HG03045 (cell line): Measurements from ENCODE around the gene SRSF4.
"Not testable (repeated sequence)": the region's sequence is repeated elsewhere in the genome, so short reads cannot be mapped to it uniquely, and the experiment has no call there.

ENCODE experiments used
- ATAC-seq: cut with Tn5 transposase; IDR thresholded peaks from one replicate; pipeline ENCODE4 v1.9.1; 2021; ENCODE audit warnings: mild to moderate bottlenecking, moderate library complexity; ENCODE audit not compliant: unreplicated experiment

Gene SRSF4

DNA sequence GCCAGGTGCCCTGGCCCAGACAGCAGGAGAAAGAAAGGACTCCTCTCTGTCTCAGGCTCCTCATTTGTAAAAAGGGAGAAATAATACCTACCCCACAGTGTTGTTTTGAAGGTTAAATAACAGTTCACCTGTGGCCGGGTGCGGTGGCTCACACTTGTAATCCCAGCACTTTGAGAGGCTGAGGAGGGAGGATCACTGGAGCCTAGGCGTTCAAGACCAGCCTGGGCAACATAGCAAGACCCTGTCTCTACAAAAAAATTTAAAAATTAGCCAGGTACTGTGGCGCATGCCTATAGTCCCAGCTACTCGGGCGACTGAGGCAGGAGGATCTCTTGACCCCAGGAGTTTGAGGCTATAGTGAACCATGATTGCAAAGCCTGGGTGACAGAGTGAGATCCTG, 55.5 kb downstream of the SRSF4 start:
- no peak for ATAC-seq

DNA sequence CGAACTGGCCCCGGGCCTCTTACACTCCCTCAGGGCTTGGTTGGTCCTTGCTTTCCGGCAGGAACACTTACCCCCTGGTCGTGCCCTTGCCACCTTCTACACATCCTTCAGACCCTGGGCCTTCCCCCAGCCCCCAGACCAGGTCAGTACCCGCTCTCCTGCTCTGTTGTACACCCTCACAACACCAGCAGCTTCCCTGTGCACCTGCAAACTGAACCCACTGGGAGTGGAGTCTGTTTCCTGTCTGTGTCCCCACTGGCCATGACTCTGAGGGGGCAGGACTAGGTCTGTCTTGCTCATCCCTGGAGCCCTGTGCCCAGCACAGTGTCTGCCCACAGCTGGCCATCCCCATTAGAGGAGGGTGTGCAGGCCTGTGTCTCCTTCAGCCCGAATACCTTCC, 55.9 kb downstream of the SRSF4 start:
- ATAC-seq = no peak

DNA sequence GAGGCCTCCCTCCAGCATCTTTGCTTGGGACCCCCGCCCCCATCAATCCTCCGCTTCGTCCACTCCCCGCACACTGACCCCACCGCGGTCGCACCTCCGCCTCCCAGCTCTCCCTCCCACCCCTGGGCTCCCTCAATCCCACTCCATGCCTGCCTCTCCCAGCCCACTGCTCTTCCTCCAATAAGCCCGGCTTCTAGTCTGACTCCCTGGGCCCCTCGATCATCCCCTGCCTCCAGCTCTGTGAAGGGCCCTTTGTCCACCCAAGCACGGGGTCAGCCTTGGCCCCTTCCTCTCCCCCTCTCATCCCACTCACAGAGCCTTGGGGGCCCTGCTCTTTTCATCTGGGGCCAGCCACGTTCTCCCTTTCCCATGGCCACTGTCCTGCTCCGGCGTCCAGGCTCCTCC, 56.5 kb downstream of the SRSF4 start:
- ATAC-seq = no peak

DNA sequence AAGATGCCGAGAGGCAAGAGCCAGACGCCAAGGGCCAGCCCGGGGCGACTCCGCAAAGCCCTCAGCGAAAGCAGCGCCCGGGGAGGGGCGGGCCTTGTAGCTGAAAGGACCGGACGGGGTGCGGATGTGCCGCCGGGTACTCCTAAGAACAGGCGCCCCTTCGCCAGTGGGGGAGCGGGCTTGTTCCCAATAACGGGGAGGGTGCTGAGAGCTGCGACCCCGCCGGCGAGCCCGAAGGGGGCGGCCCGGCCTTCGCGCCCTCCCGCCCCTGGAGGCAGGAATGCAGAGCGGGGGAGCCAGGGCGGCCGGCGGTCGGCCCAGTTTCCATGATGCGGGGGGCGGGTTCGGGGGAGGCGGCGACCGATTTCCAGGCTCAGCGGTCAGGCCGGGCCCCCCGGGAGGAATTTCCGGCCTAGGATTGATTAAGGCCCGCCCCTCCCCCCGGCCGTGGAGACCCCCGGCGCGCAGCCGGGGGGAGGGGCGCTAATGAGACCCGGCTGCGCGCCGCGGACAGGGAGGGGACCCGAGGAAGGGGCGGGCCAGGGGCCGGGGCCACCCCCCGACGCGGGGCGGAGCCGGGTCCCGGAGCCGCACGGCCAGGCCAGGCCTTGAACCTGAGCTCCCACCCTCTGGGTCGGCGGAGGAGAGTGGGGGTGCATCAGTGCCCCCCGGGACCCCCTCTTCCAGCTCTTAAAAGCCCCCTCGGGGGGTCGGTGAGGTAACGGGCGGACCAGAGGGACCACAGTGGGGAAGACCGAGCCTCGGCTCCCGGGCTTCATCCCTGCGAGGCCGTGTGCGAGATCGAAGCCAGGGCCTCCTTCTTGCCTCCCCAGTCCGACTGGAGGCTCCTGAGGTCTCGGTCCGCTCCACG, 57.1 kb downstream of the SRSF4 start:
- no peak for ATAC-seq

DNA sequence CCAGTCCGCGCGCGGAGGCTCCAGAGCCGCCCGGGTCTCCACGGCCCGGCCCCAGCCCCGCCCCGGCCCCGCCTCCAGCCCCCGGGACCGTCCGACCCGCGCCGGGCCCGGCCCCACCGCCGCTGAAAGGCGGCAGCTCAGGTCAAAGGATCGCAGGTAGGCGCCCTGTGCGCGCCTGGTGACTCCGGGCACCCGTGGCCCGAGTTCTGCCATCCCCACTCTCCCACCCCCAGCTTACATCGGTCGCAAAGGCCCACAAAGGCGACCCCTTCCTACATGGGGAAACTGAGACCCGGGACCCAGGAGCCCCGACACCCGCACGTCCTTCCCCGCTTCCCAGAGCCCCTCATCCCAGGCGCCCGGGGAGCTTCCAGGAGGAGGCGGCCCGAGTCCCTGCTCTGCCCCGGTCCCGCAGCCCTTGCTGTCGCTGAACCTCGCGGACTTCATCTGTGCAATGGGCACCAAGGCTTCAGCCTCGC, 57.8 kb downstream of the SRSF4 start, which contains the start of gene TMEM200B:
TSS of gene TMEM200B (minus strand) at position 17 of the 479 bp plus-strand sequence. CDS start 2,075 bp downstream, outside the sequence.
- no peak for ATAC-seq

- ATAC-seq = no peak
Measured at GRCh38 chr1:29123053-29123886, 58.4 kb downstream of the SRSF4 start.

DNA sequence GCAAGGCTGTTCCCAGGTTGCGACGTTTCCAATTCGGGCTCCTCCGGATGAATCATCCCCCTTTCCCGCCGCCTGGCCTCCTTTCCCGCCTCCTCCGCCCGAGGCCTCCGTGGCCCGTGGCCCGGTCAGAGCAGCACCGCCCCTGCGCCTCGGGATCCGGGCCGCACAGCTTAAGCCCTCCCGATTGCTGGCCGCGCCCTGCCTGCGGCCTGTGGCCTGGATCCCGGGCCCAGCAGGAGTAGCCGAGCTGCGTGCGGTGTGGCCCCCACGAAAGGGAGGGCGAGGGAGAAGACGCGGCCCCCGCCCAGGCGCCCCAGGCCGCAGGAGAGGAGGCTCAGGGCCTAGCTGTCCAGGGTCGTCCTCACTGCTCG, 59.0 kb downstream of the SRSF4 start:
- ATAC-seq = no peak

GRCh38 chr1:29121936-29122681, 59.6 kb downstream of the SRSF4 start:
- ATAC-seq = no peak

DNA sequence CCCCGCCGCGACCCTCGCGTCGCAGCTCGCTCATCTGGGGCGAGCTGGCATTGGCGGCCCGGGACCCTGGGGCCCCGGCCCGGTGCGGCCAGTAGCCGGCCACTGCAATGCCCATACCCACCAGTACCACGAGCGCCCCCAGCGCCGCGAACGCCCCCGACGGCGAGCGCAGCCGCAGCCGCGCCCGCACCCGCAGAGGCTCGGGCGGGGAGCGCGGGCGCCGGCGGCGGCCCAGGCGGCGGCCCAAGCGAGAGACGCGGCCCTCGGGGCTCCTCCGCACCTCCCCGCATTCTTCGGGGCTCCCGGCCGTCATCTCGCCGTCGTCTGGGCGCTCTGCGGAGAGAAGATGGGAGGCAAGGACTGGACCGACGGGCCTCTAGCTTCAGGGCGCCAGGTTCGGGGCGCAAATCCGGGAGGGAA, 60.2 kb downstream of the SRSF4 start:
- no peak for ATAC-seq

DNA sequence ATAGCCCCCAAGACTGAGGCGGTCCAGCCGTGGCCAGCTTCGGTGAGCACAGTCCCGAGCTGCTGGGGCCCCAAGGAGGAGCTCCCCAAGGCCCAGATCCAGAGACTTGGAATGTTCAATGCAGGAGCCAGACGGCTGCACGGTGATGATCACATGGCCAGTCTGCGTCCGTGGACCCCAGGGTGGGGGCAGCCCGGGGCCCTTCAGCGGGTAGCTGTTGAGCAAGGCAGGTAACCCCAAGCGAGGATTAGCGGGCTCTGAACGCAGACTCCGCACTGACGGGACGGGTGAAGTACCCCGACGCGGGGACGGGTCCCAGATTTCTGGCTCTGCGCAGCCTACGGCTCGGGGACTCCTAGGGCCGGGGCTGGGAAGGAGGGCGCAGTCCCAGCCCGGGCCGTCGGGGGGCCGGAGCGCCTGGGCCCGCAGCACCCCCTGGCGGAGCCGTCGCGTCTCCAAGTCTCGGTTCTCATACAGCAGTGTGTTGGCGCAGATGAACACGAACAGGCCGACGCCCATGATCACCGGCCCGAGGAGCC, 60.7 kb downstream of the SRSF4 start:
- ATAC-seq = no peak

DNA sequence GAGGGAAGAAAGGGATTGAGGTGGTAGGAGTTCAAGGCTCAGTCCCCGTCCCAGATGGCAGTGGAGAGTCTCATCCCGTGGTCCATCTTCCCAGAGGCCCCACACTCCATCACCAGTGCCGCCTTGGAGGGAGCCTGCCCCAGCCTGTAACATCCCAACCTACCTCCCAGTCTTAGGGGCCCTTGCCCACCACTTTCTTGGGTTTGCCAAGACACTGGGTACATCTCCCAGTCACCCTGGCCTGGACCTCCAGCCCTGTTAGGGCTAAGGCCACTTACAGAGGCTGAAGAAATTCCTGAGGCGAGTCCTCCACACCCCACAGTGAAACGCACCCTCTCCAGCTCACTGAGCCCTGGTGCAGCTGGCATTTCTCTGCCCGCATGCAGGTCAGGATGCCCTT, 61.3 kb downstream of the SRSF4 start:
- ATAC-seq = no peak

DNA sequence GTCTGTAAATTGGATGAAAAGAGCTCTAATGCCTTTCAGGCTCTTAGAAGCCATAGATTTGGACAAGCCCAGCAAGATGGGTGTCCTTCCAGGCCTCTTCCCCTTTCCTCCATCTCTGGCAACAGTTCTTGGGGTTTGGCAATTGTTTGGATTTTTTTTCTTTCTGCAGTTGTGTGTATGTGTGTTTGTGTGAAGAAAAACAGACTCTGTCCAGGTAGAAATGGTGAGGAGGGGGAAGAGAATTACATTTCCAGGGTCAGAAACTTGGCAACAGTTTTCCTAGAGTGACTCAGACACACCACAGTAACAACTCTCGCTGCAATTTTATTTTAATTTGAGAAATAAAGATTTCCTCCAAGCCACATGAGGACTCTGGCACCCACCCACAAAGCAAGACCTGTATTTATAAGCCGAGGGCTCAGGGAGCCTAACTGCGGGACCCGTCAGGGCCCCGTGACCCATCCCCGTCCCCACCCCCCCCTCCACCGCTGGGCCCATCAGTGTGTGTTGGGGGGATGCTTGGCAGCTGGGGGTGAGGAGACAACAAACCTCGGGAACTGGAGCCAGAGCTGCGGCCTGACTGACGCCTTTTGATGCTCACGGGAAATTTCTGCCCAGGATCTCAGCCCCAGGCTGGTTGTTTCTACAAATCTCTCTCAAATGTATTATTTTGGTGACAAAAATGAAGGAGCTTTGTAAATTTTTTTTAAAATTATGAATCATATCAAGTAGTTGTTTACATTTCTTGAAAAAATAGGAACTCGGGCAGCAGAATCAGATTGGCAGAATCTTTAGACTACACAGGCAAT, 62.4 kb downstream of the SRSF4 start:
- no peak for ATAC-seq

DNA sequence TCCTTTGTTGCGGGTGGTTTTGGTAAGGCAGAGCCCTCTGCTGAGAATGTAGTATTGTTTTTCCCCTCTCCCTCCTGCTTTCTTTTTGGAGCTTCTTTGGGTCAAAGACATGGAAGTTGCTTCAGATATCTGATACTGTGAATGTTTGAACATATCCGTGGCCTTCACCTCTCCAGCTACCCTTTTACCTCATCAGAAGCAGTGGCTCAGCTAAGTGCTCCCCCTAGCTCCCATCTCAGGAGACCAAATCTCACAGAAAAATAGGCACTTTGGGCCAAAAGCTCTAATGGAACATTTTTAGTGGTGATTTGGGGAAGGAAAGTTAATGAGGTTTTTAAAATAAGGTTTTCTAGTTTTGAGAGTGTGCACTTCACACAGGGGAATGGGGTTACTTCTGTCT, 64.3 kb downstream of the SRSF4 start:
- ATAC-seq = no peak

DNA sequence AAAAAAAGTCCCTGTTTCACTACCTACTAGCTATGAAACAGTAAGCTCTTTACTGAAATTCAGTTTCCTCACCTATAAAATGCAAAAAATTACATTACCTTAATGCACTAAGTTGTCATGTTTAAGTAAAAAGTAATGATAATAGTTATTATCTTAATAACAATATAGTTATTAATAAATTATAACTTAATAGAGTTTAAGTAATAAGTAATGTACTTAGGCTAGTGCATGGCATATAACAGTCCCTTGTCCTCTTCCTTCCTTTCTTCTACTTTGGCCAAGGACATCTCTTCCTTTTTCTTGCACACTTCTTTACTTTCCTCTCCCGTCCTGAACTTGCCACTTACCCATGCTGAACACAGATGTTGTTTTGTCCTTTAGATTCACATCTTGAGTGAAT, 67.0 kb downstream of the SRSF4 start:
- no peak for ATAC-seq

DNA sequence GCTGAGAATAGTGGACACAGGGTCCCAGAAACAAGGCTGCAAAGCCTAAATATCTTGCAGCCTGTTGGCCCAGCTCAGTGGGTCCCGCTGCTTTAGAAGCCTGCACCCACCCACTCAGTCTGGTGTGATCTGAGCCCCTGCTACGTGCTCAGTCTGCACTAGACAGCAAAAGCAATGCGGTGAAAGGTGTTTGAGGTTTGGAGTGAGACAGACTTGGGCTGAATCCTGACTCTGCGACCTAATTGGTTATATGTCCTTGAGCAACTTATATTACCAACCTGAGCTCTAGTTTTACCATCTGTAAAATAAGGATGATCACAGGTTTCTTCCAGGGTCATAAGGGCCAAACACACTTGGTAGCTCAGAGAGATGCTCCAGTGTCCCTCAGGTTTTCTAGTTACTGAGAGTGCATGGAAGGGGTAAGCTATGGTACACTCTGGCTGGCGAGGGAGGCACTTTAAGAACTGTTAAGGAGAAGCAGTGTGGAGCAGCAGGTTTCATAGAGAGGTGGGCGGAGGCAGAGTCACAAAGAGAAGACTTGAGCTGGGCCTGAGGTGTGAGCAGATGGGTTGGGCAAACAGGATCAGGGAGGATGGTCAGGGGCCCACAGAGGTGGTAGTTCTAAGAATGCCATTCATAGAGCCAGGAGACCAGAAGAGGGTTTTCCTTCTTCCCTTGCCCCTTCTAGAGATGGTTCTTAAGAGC, 68.1 kb downstream of the SRSF4 start:
- no peak for ATAC-seq

DNA sequence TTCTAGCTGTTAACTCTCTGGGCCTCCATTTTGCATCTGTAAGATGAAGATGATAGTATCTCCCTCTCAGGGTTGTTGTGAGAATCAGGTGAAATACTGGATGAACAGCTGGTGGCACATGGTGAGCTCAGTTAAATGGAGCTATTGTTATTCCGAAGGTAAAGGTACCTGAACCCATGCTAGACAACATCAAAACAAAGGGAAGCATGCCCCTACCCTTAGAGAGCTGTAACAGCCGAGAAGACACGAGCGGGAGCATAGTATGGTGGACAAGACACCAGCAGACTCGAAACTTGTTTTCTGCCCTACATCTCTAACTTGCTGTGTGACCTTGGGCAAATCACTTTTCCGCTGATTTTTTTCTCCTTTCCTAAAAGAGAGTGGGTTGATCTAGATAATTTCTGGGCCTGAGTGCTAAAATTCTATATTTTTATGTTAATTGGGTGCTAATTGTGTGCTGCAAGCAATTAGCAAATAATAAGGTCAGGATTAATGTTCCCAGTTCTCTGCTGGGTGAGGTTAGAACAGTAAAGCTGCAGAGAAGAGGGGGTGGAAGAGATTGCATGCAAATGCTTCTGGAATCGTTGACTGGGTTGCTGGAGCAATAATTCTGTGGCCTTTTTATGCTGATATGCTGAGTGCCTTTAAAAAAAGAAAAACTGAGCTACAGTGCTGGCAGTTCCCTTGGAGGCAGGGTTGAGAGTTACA, 68.8 kb downstream of the SRSF4 start:
- ATAC-seq = no peak

GRCh38 chr1:29108041-29108440, 73.7 kb downstream of the SRSF4 start:
- not testable (repeated sequence) for ATAC-seq

DNA sequence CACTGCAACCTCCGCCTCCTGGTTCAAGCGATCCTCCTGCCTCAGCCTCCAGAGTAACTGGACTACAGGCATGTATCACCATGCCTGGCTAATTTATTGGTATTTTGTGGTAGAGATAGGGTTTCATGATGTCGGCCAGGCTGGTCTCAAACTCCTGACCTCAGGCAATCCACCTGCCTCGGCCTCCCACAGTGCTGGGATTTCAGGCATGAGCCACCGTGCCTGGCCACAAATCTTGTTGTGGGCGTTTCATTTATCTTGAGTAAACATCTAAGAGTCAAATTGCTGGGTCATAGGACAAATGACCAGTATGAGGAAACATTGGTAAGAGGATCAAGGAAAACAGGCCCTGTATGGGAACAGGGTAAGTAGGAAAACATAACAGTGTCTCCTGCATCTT, 75.9 kb downstream of the SRSF4 start:
- no peak for ATAC-seq

GRCh38 chr1:29100487-29100886, 81.2 kb downstream of the SRSF4 start:
- ATAC-seq = no peak
